ENCODE results near the gene PITX3.

DNA sequence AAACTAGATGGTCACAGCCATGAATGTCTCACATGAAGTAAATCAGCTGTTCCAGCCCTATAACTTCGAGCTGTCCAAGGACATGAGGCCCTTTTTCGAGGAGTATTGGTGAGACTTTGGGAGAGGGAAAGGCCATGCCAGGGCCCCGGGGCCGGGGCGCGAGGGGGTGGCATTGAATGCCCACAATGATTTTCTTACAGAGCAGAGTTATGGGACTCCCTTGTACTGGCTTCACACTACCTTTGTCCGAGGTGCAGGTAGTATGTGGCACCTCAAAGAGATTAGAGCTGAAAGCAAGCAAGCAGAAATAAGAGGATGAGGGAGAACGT is 14.8 kb downstream of the PITX3 start:
- TF ChIP-seq, protein P1, sequence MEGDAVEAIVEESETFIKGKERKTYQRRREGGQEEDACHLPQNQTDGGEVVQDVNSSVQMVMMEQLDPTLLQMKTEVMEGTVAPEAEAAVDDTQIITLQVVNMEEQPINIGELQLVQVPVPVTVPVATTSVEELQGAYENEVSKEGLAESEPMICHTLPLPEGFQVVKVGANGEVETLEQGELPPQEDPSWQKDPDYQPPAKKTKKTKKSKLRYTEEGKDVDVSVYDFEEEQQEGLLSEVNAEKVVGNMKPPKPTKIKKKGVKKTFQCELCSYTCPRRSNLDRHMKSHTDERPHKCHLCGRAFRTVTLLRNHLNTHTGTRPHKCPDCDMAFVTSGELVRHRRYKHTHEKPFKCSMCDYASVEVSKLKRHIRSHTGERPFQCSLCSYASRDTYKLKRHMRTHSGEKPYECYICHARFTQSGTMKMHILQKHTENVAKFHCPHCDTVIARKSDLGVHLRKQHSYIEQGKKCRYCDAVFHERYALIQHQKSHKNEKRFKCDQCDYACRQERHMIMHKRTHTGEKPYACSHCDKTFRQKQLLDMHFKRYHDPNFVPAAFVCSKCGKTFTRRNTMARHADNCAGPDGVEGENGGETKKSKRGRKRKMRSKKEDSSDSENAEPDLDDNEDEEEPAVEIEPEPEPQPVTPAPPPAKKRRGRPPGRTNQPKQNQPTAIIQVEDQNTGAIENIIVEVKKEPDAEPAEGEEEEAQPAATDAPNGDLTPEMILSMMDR (IDR thresholded peaks at IDR 0.05): no peak
- TF ChIP-seq POLR2AphosphoS5 (IDR thresholded peaks at IDR 0.05): no peak
- no peak for TF ChIP-seq EP300 (IDR thresholded peaks at IDR 0.05)
- TF ChIP-seq POLR2A (IDR thresholded peaks at IDR 0.05): no peak
